Tibial artery (tissue), 4 donors: ENCODE results near the gene PGAP3.

Experiments used
- DNase-seq, 2 donors: peaks; one replicate each; pipeline ENCODE4 v3.0.0-alpha.2; 2019
- H3K27ac ChIP-seq, 2 donors: fragments of 200-600 bp; sonication (generic) in 1 of 2; 1 replicate in 1 of 2; 2 replicates in 1 of 2; pipeline ENCODE4 v1.5.1; 2018 to 2019; ENCODE audit warnings: mild to moderate bottlenecking in 1 of 2
- H3K27me3 ChIP-seq, 2 donors: fragments of 200-600 bp; sonication (generic) in 1 of 2; one replicate each; pipeline versions ENCODE4 v1.5.1 to v1.6.0; 2016 to 2019
- H3K36me3 ChIP-seq, 3 donors: fragments of 200-600 bp; sonication (generic) in 2 of 3; one replicate each; pipeline ENCODE4 v1.5.1; 2016 to 2019; ENCODE audit warnings: mild to moderate bottlenecking in 2 of 3
- H3K4me1 ChIP-seq, 4 donors: fragments of 200-600 bp; sonication (generic) in 2 of 4; 1 replicate in 3 of 4; 2 replicates in 1 of 4; pipeline ENCODE4 v1.5.1; 2016 to 2019
- H3K4me3 ChIP-seq, 2 donors: fragments of 200-600 bp; sonication (generic) in 1 of 2; 1 replicate in 1 of 2; 2 replicates in 1 of 2; pipeline ENCODE4 v1.5.1; 2018 to 2019; ENCODE audit warnings: mild to moderate bottlenecking in 2 of 2
- H3K9me3 ChIP-seq, 3 donors: fragments of 200-600 bp; sonication (generic) in 1 of 3; one replicate each; pipeline ENCODE4 v1.5.1; 2016 to 2019
- intact Hi-C: fragments of 100-400 bp; cut with DNase I; formaldehyde crosslinking; loops from one replicate; pipeline ENCODE4 v1.15.0; 2023; ENCODE audit warnings: low total_unique reads
- TF ChIP-seq, protein P1 (sequence below), 2 experiments: fragments of 200-600 bp in 1 of 2; fragments of 450-650 bp in 1 of 2; IDR thresholded peaks; one replicate each; pipeline ENCODE4 v1.5.1; 2017 to 2019; ENCODE audit warnings: antibody characterized with exemption in 2 of 2, mild to moderate bottlenecking in 1 of 2, moderate library complexity in 1 of 2

The PGAP3 gene

DNA sequence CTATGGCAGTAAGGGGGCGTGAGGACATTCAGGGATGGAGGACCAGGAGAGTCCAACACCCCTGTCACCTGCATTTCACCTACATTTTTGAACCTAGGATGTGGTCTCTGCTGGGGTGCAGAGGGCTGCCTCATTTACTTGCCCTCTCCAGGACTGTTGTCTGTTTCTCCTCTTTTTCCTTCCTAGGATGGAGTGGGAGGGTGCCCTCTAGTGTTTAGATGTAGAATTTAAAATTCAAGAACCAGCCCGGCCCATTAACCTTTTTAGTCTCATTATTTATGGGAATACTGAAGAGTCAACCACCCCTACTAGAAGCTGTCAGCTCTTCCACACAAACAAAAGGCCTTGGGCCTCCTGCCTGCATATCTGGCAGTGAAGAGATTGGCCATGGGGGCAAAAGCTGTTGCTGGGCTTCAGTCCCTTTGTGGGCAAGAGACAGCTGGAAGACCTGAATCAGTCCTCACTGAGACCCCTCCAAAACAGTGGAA is 53.4 kb downstream of the PGAP3 start:
- H3K36me3 ChIP-seq: no peaks in the 10 kb centered on the region
- no peaks in the 10 kb centered on the region for H3K9me3 ChIP-seq
- intact Hi-C loops: no loop called here
- no peak for DNase-seq
- no peak overlapping the region for H3K4me3 ChIP-seq
- H3K4me1 ChIP-seq: peaks cover 0 to 56% (median 23%) of the 10 kb centered on the region in 4 donors
- H3K27me3 ChIP-seq: peaks cover 0 to 38% of the 10 kb centered on the region in 2 donors
- H3K27ac ChIP-seq: no peak overlapping the region
- TF ChIP-seq, protein P1, sequence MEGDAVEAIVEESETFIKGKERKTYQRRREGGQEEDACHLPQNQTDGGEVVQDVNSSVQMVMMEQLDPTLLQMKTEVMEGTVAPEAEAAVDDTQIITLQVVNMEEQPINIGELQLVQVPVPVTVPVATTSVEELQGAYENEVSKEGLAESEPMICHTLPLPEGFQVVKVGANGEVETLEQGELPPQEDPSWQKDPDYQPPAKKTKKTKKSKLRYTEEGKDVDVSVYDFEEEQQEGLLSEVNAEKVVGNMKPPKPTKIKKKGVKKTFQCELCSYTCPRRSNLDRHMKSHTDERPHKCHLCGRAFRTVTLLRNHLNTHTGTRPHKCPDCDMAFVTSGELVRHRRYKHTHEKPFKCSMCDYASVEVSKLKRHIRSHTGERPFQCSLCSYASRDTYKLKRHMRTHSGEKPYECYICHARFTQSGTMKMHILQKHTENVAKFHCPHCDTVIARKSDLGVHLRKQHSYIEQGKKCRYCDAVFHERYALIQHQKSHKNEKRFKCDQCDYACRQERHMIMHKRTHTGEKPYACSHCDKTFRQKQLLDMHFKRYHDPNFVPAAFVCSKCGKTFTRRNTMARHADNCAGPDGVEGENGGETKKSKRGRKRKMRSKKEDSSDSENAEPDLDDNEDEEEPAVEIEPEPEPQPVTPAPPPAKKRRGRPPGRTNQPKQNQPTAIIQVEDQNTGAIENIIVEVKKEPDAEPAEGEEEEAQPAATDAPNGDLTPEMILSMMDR (IDR thresholded peaks at IDR 0.05): peak; percentile 69 to 79

DNA sequence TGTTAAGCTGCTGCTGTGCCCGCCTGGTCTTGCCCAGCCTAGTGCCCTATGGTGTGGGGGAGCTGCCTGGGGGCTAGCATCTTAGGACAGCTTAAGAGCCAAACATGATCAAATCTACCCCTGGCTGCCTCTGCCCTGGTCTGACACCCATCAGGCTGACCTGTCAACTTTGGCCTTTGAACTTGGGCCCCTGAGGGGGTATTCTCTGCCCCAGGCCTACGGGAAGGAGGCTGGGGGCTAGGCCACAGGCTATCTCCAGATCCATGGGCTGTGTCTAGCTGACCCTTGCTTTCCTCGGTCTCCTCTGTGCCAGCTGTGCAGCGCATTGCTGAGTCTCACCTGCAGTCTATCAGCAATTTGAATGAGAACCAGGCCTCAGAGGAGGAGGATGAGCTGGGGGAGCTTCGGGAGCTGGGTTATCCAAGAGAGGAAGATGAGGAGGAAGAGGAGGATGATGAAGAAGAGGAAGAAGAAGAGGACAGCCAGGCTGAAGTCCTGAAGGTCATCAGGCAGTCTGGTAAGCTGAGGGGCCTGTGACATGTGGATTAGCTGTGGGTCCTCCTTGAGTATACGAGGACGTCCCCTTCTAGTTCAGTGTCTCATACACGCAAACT is 54.2 kb downstream of the PGAP3 start:
- intact Hi-C loops: no loop called here
- H3K4me3 ChIP-seq: no peak overlapping the region
- H3K36me3 ChIP-seq: no peaks in the 10 kb centered on the region
- H3K27me3 ChIP-seq: peaks cover 0 to 46% of the 10 kb centered on the region in 2 donors
- TF ChIP-seq, protein P1 (IDR thresholded peaks at IDR 0.05): no peak
- no peaks in the 10 kb centered on the region for H3K9me3 ChIP-seq
- peaks cover 0 to 53% (median 18%) of the 10 kb centered on the region in 4 donors for H3K4me1 ChIP-seq
- DNase-seq: no peak
- no peak overlapping the region for H3K27ac ChIP-seq

DNA sequence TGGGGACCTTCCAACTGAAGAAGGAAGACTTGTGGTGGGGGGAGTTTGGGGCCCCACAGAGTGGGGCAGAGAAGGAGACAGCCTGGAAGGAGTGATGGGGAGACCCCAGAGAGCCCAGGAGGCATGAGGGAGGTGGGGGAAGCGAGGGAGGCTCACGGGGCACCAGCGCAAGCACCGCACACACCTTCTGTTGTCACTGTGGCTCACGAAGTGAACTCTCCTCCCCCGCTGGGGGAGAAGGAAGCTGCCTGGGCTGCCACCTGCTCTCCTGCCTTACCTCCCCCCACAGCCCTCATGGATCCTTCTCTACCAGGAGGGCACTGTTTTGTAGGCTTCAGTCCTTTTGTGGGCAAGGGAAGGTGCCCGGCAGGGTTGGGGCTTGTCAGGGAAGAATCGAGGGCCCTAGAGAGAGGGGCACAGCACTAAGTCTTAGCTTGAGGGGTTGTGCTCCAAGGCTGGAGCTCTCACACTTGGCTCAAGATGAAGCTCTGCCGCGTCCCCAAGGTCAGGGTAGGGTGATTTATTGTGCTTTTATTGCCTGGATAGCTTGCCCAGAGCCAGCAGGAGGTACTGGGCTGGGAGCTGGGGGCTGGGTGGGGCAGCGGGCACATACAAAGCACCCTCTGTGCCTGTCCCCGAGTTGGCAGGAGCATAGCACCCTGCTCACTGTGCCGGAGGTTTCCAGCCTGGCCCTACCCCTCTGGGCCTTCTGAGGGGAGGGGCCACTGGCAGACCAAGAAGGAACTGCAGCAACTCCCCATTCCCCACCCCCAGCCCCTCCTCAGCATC is 55.5 kb downstream of the PGAP3 start:
- DNase-seq: no peak
- peaks cover 0 to 45% (median 8%) of the 10 kb centered on the region in 4 donors for H3K4me1 ChIP-seq
- H3K36me3 ChIP-seq: no peaks in the 10 kb centered on the region
- TF ChIP-seq, protein P1 (IDR thresholded peaks at IDR 0.05): no peak
- peaks cover 7 to 59% of the 10 kb centered on the region in 2 donors for H3K27me3 ChIP-seq
- H3K4me3 ChIP-seq: no peak overlapping the region
- intact Hi-C loops: no loop called here
- no peak overlapping the region for H3K27ac ChIP-seq
- H3K9me3 ChIP-seq: no peaks in the 10 kb centered on the region

DNA sequence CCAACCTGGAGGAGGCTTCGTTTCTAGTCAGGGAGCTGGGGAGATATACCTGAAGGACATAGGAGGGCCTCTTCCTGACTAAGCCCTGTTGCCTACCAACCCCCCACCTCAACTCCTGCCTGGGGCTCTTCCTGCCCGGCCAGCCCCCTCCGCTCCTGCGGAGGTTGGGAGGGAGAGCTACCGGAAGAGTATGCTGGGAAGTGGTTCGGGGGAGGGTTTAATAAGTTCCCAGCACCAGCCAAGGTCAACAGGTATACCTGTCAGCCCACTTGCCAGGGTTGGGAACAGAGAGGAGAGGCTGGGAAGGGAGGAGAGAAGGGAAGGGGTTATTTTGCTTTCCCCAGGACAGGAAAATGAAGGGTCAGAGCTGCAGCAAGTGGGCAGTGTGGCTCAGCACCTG is 56.5 kb downstream of the PGAP3 start:
- H3K4me3 ChIP-seq: no peak overlapping the region
- intact Hi-C loops: no loop called here

DNA sequence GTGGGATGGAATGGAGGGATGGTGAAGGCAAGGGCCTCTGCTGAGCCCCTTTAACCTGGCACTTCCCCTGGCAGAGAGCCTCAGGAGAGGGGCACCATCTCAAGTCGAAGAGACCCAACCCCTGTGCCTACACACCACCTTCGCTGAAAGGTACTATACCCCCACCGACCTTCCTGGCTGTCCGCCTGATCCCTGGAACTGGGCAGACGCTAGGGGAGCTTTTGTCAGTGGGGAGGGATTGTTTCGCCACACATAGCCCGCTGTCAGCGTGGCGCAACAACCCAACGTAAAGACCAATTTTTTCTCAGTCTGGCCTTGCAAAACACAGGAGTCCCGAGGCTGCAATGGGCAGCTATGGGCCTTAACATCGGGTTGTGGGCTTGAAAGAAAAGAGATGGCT is 58.0 kb downstream of the PGAP3 start:
- Histone ChIP-seq H3K27ac (no peak overlapping the region), H3K4me3 (no peak overlapping the region), H3K9me3 (no peaks in the 10 kb centered on the region), H3K36me3 (no peaks in the 10 kb centered on the region), H3K4me1 (peaks cover 0 to 47% (median 10%) of the 10 kb centered on the region in 4 donors), H3K27me3 (peaks cover 15 to 84% of the 10 kb centered on the region in 2 donors)
- TF ChIP-seq, protein P1 (IDR thresholded peaks at IDR 0.05): no peak
- intact Hi-C loops: no loop called here
- no peak for DNase-seq

More for the DNA sequence above, 56.5 kb downstream of the PGAP3 start:
- no peak for DNase-seq
- no peaks in the 10 kb centered on the region for H3K9me3 ChIP-seq
- peaks cover 0 to 49% (median 13%) of the 10 kb centered on the region in 4 donors for H3K4me1 ChIP-seq
- H3K27ac ChIP-seq: no peak overlapping the region
- TF ChIP-seq, protein P1 (IDR thresholded peaks at IDR 0.05): no peak
- peaks cover 15 to 69% of the 10 kb centered on the region in 2 donors for H3K27me3 ChIP-seq
- no peaks in the 10 kb centered on the region for H3K36me3 ChIP-seq
